H1 (cell line): Measurements from ENCODE around the gene CACNG5. TPM values are rescaled to one million over a fixed set of nuclear protein-coding genes. Genes with fewer than 3 reads are reported as not detected.

Source experiments
- BCL11A ChIP-seq, 2 experiments: IDR thresholded peaks; one replicate each; pipeline ENCODE4 v1.6.1; 2011; ENCODE audit warnings: low read depth in 2 of 2, low read length in 2 of 2, mild to moderate bottlenecking in 2 of 2
- CHD7 ChIP-seq: fragments of 300-600 bp; sonication (generic); IDR thresholded peaks from 2 replicates; pipeline ENCODE4 v1.7.1; 2012; ENCODE audit warnings: low read length, moderate library complexity, mild to moderate bottlenecking, inconsistent platforms; ENCODE audit not compliant: insufficient replicate concordance
- FOSL1 ChIP-seq: IDR thresholded peaks from 2 replicates; pipeline ENCODE4 v1.6.1; 2011; ENCODE audit warnings: mild to moderate bottlenecking, low read depth, low read length, moderate library complexity; ENCODE audit not compliant: insufficient read depth
- JUN ChIP-seq: IDR thresholded peaks from 2 replicates; pipeline ENCODE4 v1.6.1; 2011; ENCODE audit warnings: low read depth, mild to moderate bottlenecking, improper control_type of control experiment, low read length
- JUND ChIP-seq: IDR thresholded peaks from 2 replicates; pipeline ENCODE4 v1.6.1; 2011; ENCODE audit warnings: mild to moderate bottlenecking, improper control_type of control experiment, low read length
- SIN3A ChIP-seq, 2 experiments: IDR thresholded peaks in 1 of 2; conservative IDR thresholded peaks in 1 of 2; 2 replicates each; pipeline ENCODE4 v1.6.1; 2011 to 2012; ENCODE audit warnings: low read length in 2 of 2, improper control_type of control experiment in 1 of 2, low read depth in 1 of 2, mild to moderate bottlenecking in 1 of 2
- TAF7 ChIP-seq: optimal IDR thresholded peaks from 2 replicates; pipeline ENCODE3; 2011; ENCODE audit warnings: low read depth, mild to moderate bottlenecking, inconsistent platforms, low read length, moderate library complexity, borderline replicate concordance
- TCF12 ChIP-seq: IDR thresholded peaks from 2 replicates; pipeline ENCODE4 v1.6.1; 2011; ENCODE audit warnings: low read depth, mild to moderate bottlenecking, low read length
- TEAD4 ChIP-seq: IDR thresholded peaks from 2 replicates; pipeline ENCODE4 v1.6.1; 2012; ENCODE audit warnings: low read depth, low read length, inconsistent platforms, mixed read lengths
- USF2 ChIP-seq: IDR thresholded peaks from 2 replicates; pipeline ENCODE4 v1.6.1; 2011; ENCODE audit warnings: low read length, improper control_type of control experiment
- YY1 ChIP-seq: IDR thresholded peaks from 2 replicates; pipeline ENCODE4 v1.6.1; 2011; ENCODE audit warnings: low read depth, mild to moderate bottlenecking, low read length
- polyA plus RNA-seq, 7 experiments: library from polyadenylated mRNA; depleted of rRNA in 3 of 7; stranded (reverse) in 5 of 7; unstranded in 2 of 7; fragments of >200 nt in 5 of 7; fragments of 200-250 nt in 2 of 7; gene quantifications; 1 replicate in 5 of 7; 2 replicates in 1 of 7; 4 replicates in 1 of 7; pipeline versions ENCODE4 v1.2.1 to v1.2.3, GENCODE V29; 2011 to 2013; ENCODE audit warnings: missing spikeins in 2 of 7, mixed read lengths in 2 of 7
- total RNA-seq: library from RNA; stranded (reverse); fragmentation: NEBNext Ultra II Directional; extraction: Animal tissue kit (Norgen Biotek cat#: 25700); gene quantifications from 2 replicates; pipeline ENCODE4 v1.2.1, GENCODE V29; 2021

The CACNG5 gene
- total and polyA plus RNA-seq, 2 of the 8 experiments (the other 6 are each of a cell fraction or from before 2014, with no cell fraction given), result 2.2 to 3.1 TPM

GRCh38 chr17:66903781-66904180 is 68.9 kb downstream of the CACNG5 start (continued):
- no peak for TF ChIP-seq CHD7
- TF ChIP-seq JUN, result no peak
- TF ChIP-seq USF2, result no peak
- no peak for TF ChIP-seq TCF12
- no peak for TF ChIP-seq FOSL1
- no peak for TF ChIP-seq YY1
- TF ChIP-seq TAF7, result no peak
- no peak for TF ChIP-seq BCL11A (IDR thresholded peaks at IDR 0.05; ENCODE audit: low read depth in 2 of 2, low read length in 2 of 2)
- no peak for TF ChIP-seq TEAD4
- no peak for TF ChIP-seq SIN3A (conservative IDR thresholded peaks at IDR 0.05 in 1 of 2, IDR thresholded peaks at IDR 0.05 in 1 of 2; ENCODE audit: low read depth in 1 of 2, low read length in 2 of 2)
- no peak for TF ChIP-seq JUND
